ENCODE measurements around the gene NEU3.
"Not testable (repeated sequence)": the region's sequence is repeated elsewhere in the genome, so short reads cannot be mapped to it uniquely, and the experiment has no call there.

The NEU3 gene

DNA sequence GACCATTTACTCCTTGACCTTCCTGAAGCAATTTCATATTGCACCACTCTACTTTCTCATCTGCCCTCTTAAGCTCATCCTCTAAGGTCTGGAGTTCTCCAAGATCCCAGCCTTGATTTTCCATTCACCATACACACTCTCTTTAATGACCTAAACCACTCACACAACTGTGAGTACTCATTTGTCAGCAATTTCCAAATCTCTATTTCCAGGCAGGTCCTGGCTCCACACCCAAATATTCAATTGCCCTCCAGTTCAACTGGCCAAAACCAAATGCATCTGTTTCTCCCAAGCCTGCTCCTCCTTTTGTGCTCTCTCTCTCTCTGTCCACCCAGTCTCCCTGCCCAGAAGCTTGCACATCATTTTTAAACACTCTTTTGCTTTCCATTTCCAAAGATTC lies 39.6 kb downstream of the NEU3 start:
- DNase-seq (ENCODE audit: low read depth in 1 of 2, low spot score in 1 of 2) = no peak

DNA sequence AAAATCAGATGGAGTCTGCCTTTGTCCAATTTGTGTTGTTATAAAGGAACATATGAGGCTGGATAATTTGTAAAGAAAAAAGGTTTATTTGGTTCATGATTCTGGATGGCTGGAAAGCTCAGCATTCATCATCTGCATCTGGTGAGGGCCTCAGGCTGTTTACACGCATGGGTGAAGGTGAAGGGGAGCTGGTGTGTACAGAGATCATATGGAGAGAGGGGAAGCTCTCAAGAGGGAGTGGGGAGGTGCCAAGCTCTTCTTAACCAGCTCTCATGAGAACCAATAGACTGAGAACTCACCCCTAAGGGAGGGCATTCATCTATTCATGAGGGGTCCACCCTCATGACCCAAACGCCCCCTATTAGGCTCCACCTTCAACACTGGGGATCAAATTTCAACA lies 40.0 kb downstream of the NEU3 start:
- DNase-seq (ENCODE audit: low read depth in 1 of 2, low spot score in 1 of 2) = no peak

DNA sequence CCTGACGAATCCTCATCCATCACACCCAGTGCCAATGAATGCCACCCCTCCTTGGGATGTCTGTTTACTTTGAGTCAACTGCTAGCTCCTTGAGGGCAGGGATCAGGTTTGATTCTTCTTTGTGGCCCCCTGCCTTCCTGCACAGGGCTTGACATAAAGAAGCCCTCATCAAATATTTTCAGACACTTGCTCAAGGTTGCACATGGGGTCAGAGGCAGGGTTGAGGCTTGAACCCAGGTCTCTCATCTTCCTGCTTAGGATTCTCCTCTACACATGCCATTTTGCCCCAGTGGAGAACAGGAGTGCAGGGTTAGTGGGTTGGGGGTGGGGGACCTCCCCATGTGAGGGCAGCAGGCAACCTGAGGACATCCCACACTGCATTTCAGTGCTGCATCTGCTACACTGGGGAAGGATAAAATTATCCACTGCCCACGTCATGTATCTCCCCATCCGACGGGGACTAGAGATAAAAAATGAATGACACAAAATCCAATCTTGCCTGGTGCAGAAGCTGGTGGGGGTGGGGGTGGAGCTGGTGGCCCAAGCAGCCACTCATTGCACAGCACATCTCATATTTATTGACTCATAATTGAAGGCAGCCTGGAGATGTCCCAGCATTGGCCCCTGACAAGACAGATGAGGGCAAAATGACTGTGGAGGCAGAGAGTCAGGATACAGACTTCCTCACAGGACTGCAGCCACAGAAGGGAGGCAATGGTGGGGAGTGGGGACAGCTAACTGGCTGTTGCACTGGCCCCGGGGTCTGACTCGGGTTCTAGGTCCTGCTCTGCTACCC lies 41.3 kb downstream of the NEU3 start:
- no peak for DNase-seq (ENCODE audit: low read depth in 1 of 2, low spot score in 1 of 2)

DNA sequence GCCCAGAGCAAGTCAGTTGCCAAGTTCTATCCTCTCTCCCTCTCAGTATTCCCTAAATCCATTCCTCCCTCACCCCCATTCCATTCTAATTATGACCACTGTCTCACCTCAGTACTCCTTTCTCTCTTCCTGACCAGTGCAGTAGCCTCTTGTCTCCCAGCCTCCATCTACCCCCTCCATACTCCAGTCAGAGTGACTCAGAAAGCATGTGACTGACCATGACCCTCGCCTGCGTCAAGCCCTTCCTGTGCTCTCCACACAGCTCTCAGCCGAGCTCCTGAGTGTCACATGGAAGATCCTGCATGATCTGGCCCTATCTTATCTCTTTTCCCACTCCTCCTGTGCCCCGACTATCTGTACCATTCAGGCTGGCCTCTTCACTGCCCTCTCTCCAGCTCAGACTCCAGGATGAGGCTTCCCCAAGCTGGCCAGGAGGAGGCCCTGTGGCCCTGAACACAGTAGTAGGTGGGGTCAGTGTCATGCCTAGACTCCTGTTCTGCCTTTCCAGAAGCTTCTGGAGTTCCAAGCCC lies 42.6 kb downstream of the NEU3 start:
- no peak for DNase-seq (ENCODE audit: low read depth in 1 of 2, low spot score in 1 of 2)

DNA sequence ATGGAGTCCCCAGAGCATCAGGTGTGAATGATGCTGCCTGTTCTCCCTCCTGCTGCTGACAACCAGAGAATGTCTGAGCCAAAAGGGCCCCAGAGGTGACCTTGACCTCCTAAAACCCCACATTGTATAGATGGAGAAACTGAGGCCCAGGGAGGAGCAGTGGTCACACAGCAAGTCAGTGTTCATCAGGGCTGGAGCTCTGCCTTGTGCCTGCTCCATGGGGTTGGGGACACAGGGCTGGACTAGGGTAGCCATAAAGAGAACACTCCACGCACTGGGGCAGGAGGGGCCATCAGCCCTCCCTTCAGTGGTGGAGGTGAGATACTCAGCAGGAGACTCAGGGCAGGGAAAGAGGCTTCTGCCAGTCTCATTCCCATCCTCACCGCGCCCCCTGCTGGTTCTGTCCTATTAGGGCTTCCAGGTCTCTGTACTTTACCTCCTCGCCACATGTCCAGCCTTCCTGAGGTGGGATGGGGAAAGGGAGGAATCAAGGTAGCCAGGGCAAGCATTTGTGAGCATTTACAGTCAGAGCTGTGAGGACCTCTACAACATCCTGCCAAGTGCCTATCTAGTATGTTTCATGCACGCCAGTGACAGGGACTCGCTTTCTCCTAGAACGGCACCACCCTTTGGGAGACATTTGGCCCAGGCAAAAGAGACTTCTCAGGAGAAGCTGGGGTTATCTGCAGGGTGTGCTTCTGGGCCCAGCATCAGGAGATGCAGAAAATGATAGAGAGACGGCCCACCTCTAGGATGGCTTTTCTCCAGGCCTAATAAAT lies 43.2 kb downstream of the NEU3 start:
- peak; percentile 30 to 39 for DNase-seq (ENCODE audit: low read depth in 1 of 2, low spot score in 1 of 2)

DNA sequence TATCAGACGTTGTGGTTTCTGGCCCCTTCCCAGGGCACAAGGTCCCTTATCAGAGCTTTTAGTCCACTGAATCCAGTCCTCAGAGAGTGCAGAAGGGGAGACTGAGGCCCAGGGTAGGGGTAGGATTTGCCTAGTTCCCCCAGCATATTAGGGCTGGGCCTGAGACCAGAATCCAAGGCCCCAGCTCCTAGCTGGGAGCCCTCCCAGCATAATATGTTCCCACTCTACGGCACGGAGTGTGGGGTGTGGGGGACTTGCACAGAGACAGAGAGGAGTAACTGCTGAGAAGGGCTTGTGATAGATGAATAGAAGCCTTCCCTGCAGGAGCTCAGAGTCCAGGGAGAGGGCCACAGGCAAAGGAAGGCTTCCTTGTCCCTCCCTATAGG lies 43.8 kb downstream of the NEU3 start:
- no peak for DNase-seq (ENCODE audit: low read depth in 1 of 2, low spot score in 1 of 2)

DNA sequence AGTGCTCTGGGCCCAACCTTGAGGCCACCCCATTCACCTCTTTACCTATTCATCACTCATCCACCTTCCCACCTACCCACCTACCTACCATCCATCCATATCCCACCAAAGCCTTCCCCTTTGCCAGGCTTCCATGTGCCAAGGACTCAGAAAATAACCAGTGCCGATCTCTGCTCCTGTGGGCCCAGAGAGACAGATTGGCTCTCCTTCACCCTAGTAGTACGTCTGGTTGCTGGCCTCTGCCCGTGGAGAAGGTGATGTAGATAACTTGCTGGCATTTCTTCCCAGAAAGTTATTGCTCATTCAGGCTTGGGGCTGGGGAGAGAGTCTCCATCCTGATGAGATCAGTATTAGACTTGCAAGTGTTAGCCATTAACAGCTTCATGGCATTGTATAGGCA lies 45.2 kb downstream of the NEU3 start:
- DNase-seq (ENCODE audit: low read depth in 1 of 2, low spot score in 1 of 2) = no peak

DNA sequence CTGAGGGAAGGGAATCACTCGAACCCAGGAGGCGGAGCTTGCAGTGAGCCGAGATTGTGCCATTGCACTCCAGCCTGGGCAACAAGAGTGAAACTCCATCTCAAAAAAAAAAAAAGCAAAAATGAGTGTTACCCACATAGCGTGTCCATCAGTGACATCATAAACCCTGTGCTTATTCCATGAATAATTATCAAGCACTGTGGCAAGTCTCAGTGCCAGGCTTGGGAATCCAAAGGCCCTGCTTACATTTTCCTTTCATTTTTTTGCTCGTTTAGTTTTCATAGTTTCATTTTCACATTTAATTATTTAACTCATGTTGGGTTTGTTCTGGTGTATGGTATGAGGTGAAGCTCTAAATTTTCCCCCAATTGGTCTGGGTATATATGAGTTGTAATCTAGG lies 46.5 kb downstream of the NEU3 start:
- no peak for DNase-seq (ENCODE audit: low read depth in 1 of 2, low spot score in 1 of 2)

DNA sequence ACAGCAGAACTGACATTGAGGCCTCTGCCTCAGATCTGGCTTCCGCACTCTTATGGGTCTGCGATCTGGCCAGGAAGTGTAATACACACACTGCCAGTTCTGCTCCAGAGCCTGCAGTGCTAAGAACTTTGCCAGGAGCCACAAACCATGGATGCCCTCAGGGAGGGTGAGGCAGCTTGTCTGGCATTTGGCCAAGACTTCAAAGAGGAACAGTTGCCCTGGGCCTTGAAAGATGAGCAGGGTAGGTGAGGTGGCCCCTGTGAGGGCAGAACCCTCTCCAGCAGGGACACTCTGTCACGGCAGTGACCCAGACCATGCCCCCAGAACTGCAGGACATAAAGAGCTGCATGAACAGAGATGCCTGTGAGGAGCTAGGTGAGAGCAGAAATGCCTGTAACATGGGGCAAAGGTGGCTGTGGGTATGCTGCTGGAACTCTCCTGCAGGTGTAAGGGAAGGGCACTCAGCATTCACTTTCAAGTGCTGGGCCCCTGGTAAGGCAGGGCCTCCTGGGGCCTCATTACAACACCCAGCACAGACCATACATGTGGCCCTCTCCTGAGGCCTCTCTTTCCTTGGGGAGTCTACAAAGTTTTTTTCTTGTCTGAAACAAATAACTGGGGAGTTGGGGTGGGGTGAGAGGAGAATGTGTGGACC lies 47.3 kb downstream of the NEU3 start:
- no peak for DNase-seq (ENCODE audit: low read depth in 1 of 2, low spot score in 1 of 2)

DNA sequence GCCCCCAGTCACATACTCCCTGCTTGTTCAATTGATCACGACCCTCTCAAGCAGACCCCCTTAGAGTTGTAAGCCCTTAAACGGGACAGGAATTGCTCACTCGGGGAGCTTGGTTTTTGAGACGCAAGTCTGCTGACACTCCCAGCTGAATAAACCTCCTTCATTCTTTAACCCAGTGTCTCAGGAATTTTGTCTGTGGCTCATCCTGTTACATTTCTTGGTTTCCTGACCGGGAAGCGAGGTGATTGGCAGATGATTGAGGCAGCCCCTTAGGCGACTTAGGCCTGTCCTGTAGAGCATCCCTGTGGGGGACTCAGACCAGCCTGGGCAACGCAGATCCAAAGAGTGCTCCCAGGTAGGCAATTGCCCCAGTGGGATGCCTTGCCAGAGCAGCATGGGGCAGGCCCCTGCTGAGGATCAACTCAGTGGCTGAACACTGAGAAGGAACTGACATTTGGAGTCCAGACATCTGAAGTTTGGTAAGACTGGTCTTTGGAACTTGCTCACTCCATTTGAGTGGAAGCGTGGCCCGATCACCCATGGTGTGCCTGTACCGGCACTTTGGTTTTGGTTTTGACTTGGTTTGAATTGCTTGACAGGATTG lies 51.5 kb downstream of the NEU3 start:
- DNase-seq (ENCODE audit: low read depth in 1 of 2, low spot score in 1 of 2) = no peak

DNA sequence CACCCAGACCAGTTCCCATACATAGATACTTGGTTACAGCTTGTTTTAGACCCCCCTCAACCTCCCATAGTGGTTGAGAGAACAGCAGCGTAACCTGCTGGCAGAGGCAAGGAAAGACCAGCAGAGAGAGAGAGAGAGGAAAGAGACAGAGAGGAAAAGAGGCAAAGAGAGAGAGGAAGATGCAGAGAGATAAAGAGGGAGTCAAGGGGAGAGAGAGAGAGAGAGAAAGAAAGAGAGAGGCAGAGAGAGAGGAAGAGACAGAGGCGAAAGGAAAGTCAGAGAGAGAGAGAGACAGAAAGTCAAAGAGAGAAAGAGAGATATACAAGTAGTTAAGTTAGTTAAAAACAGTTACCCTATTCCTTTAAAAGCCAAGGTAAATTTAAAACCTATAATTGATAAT lies 52.5 kb downstream of the NEU3 start:
- no peak for DNase-seq (ENCODE audit: low read depth in 1 of 2, low spot score in 1 of 2)

DNA sequence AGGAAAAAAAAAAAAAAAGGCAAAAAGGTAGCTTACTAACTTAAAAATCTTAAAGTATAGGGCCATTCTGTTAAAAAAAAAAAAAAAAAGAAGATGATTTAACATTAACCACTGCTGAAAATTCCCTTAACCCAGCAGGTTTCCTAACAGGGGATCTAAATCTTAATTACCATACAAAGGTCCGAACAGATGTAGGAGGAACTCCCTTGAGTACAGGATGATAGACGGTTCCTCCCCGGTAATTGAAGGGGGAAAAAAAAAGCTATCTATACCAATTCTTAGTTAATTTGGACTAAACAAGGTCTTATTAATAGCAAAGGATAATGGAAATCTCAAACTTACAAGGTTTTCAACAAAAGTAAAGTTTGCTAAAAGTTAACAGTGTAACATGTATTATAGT lies 53.1 kb downstream of the NEU3 start:
- DNase-seq (ENCODE audit: low read depth in 1 of 2, low spot score in 1 of 2) = not testable (repeated sequence)

DNA sequence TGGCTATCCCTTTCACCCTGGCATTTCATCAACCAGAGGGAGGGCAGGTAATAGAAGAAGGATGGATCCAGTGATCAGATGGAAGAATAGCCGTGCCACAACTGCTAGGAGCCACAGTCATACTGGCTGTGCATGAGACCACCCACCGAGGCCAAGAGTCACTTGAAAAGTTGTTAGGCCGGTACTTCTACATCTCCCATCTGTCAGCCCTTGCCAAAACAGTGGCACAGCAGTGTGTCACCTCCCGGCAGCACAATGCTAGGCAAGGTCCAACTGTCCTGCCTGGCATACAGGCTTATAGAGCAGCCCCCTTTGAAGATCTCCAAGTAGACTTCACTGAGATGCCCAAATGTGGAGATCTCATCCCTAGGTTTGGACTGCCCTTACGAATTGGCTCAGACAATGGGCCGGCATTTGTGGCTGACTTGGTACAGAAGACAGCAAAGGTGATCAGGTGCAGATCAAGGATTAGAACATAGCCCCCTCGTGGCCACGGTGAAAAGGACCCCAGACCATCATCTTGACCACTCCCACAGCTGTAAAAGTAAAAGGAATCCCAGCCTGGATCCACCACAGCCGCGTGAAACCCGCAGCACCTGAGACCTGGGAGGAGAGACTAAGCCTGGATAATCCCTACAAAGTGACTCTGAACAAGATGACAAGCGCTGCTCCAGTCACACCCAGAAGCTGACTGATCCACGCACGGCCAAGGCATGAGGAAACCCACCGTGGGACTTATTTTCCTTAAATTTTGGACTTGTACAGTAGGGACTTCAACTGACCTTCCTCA lies 55.8 kb downstream of the NEU3 start:
- not testable (repeated sequence) for DNase-seq (ENCODE audit: low read depth in 1 of 2, low spot score in 1 of 2)

DNA sequence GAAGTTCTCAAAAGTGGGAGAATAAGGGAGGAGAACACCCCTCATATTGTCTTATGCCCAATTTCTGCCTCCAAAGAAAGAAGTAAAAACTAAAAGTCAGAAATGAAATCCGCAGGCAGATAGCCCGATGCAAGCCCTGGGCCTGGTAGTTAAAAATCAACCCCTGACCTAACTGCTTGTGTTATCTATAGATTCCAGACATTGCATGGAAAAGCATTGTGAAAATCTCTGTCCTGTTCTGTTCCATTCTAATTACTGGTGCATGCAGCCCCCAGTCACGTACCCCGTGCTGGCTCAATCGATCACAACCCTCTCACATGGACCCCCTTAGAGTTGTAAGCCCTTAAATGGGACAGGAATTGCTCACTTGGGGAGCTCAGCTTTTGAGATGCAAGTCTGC lies 57.9 kb downstream of the NEU3 start:
- DNase-seq (ENCODE audit: low read depth in 1 of 2, low spot score in 1 of 2) = not testable (repeated sequence)

DNA sequence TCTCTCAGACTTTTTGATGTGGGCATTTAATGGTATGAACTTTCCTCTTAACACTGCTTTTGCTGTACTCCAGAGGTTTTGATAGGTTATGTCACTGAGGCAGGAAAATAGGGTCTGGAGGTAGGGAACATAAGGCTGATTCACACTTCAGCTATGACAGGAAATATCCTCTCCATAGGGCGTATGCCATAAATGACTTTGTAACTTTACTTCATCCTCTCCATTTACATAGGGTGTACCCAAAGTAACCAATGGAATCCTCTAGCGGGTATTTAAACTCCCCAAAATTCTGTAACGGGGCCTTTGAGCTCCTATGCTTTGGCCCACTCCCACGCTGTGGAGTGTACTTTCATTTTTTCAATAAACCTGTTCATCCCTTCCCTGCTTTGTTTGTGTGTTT lies 58.5 kb downstream of the NEU3 start:
- no peak for DNase-seq (ENCODE audit: low read depth in 1 of 2, low spot score in 1 of 2)

DNA sequence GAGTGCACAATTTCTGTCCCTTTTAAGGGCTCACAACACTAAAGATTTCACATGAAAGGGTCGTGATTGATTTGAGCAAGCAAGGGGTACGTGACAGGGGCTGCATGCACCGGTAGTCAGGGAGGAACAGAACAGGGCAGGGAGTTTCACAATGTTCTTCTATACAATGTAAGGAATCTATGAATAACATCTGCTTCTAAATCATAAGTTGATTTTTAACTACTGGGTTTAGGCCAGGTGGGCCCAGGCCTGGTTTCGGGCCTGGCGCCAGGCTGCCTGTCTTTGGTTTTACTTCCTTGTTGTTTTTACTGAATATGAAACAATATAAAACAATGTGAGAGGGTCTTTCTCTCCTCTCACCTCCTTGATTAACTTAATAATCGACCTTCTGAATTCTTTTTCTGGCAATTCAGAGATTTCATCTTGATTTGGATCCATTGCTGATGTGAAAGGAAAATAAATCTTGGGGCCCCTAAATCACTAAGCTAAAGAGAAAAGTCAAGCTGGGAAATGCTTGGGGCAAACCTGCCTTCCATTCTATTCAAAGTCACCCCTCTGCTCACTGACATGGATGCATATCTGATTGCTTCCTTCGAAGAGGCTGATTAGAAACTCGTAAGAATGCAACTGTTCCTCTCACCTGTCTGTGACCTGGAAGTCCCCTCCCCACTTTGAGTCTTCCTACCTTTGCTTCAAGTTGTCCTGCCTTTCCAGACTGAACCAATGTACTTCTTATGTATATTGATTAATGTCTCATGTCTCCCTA lies 61.0 kb downstream of the NEU3 start:
- not testable (repeated sequence) for DNase-seq (ENCODE audit: low read depth in 1 of 2, low spot score in 1 of 2)

DNA sequence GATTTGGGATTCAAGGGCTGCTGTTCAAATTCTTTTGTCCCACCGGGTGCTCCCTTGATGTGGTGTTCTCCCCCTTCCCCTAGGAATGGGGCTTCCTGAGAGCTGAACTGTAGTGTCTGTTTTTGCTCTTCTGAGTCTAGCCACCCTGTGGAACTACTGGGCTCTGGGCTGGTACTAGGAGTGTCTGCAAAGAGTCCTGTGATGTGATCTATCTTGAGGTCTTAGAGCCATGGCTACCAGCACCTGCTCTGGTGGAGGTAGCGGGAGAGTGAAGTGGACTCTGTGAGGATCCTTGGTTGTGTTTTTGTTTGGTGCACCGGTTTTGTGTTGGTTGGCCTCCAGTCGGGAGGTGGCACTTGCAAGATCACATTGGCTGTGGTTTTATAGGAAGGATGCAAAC lies 61.8 kb downstream of the NEU3 start:
- no peak for DNase-seq (ENCODE audit: low read depth in 1 of 2, low spot score in 1 of 2)

DNA sequence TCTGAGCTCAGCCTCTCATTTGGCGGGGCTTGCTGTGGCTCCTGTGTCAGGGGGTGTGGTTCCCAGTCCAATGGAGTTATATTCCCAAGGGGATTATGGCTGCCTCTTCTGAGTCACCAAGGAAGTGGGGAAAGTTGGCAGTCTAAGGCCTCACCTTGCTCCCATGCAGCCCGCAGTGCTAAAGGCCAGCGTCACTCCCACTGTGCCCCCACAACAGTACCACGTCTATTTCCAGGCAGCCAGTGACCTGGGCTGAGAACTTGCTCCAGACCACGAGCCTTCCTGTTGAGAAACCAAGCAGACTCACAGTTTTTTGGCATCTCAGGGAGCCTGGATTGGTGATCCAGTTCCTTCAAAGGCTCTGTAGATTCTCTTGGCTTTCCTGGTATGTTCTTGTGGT lies 62.3 kb downstream of the NEU3 start:
- DNase-seq (ENCODE audit: low read depth in 1 of 2, low spot score in 1 of 2) = no peak

DNA sequence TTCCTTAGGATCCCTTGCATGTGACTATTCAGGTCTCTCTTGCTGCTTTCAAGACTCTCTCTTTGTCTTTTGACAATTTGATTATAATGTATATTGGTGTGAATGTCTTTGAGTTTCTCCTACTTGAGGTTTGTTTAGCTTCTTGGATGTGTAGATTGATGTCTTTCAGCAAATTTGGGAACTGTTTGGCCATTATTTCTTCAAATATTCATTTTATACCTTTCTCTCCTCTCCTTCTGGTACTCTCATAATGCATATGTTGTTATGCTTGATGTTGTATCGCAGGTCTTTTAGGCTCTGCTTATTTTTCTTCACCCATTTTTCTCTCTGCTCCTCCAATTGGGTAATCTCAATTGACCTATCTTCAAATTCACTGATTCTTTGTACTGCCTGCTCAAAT lies 63.7 kb downstream of the NEU3 start:
- DNase-seq (ENCODE audit: low read depth in 1 of 2, low spot score in 1 of 2) = no peak

DNA sequence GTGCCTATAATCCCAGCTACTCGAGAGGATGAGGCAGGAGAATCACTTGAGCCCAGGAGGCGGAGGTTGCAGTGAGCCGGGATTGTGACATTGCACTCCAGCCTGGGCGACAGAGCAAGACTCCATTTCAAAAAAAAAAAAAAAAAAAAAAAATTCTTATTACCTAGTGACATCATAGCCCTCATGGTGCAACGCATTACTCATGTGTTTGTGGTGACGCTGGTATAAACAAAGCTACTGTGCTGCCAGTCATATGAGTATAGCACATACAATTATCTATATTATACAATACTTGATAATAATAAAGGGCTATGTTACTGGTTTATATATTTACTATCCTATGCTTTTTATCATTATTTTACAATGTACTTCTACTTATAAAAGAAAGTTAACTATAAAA lies 66.8 kb downstream of the NEU3 start:
- DNase-seq (ENCODE audit: low read depth in 1 of 2, low spot score in 1 of 2) = no peak
